Glomerular visceral epithelial cell (primary cell): ENCODE results near the gene FGFR3.
A peak's percentile ranks its signal among the peaks of the same experiment; 100 is the strongest.
"Not testable (repeated sequence)": the region's sequence is repeated elsewhere in the genome, so short reads cannot be mapped to it uniquely, and the experiment has no call there.

Source experiments
- DNase-seq: peaks from one replicate; pipeline ENCODE4 v3.0.0-alpha.2; 2016; ENCODE audit errors: extremely low spot score

FGFR3 gene

GRCh38 chr4:1842339-1842895 lies 49.3 kb downstream of the FGFR3 start:
- DNase-seq: no peak

DNA sequence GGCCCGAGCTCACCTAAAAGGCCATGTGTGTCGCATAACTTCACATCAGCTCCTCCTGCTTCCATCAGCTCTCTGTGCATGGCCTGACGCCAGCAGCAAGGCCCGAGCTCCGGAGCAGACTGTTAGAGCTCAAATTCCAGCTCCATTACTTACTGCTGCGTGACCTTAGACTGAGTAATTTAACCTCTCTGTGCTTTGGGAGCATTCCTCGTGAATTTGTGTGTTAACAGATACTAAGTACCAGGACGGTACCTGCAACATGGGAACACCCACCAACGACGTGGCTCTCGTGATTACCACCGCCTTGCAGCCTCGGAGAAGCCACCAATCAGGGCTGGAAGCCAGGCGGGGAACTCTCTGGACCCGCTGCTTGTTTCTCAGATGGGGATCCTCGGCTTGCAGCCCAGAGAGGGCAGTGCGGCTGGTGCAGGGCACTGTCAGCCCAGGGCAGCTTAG lies 49.9 kb downstream of the FGFR3 start:
- peak; percentile 72 for DNase-seq

- no peak for DNase-seq
Measured at GRCh38 chr4:1843852-1844251, 50.8 kb downstream of the FGFR3 start.

DNA sequence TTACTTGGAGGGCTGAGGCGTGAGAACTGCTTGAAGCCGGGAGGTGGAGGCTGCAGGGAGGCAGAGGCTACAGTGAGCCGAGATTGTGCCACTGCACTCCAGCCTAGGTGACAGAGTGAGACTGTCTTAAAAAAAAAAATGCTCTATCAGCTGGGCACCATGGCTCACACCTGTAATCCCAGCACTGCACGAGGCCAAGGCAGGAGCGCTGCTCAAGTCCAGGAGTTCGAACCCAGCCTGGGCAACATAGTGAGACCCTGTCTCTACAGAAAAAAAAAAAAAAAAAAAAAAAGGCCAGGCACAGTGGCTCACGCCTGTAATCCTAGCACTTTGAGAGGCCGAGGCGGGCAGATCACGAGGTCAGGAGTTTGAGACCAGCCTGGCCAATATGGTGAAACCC lies 51.5 kb downstream of the FGFR3 start:
- not testable (repeated sequence) for DNase-seq

GRCh38 chr4:1846580-1846979 lies 53.5 kb downstream of the FGFR3 start:
- no peak for DNase-seq

DNA sequence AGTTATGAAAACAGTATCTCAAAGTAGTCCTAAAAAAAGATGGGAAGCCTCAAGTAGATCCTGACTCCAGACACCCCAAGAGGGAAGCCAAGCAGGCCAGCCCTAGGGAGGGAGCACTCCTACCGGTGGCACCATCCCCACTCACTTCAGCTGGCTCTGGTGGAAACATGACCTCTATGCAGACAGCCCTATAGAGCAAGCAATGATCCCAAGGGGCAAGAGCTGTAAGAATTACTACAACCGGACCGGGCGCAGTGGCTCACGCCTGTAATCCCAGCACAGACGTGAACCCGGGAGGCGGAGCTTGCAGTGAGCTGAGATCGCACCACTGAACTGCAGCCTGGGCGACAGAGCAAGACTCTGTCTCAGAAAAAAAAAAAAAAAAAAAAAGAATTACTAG lies 57.2 kb downstream of the FGFR3 start:
- no peak for DNase-seq

- DNase-seq: no peak
Measured at GRCh38 chr4:1851160-1851559, 58.1 kb downstream of the FGFR3 start.

DNA sequence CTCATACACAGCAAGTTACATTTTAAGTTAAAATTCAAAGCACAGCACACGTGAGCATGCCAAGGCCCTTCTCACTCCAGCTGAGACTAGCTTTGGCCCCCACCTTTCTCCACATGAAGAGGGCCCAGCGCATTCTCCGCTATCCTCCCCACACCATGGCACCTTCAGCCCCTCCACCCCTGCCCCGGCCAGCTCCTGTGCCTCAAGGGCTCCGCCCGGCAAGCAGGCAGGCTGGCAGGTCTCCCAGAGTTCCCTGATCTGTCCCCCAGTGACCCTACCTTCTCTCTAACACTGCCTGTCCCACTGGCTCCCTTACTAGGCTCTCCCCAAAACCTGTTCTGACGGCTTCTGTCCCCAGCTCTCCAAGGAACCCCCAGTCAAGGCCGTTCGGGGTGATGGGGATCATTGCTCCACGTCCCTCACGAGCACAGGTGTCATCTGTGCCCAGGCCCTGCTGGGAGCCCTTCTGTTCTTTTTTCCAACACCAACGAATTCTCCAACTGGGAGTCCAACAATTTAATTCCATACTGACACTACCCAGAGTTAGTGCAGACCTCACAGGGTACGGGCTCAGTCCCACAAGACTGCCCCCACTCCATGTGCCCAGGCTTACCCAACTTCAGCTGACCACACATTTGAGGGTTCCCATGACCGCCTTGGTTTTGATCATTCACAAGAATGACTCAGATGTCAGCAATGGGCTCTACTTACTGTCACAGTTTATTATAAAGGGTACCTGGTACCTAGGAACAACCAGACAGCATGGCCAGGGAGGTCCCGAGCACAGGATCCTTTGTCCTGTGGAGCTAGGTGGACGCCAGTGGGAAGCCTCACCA lies 58.7 kb downstream of the FGFR3 start:
- DNase-seq: peak; percentile 55

- DNase-seq: no peak
Measured at GRCh38 chr4:1852904-1853623, 60.0 kb downstream of the FGFR3 start.

GRCh38 chr4:1854752-1855151 lies 61.7 kb downstream of the FGFR3 start:
- DNase-seq: no peak

- DNase-seq: peak; percentile 21
Measured at GRCh38 chr4:1855333-1856070, 62.4 kb downstream of the FGFR3 start.

GRCh38 chr4:1856071-1856942 lies 63.2 kb downstream of the FGFR3 start, which contains the start of gene LETM1:
LETM1 (minus strand) TSS chr4:1856156; CDS start chr4:1855950, 206 bp downstream.
- DNase-seq: peak; percentile 94

GRCh38 chr4:1856943-1857699 lies 64.0 kb downstream of the FGFR3 start:
- peak; percentile 53 for DNase-seq

DNA sequence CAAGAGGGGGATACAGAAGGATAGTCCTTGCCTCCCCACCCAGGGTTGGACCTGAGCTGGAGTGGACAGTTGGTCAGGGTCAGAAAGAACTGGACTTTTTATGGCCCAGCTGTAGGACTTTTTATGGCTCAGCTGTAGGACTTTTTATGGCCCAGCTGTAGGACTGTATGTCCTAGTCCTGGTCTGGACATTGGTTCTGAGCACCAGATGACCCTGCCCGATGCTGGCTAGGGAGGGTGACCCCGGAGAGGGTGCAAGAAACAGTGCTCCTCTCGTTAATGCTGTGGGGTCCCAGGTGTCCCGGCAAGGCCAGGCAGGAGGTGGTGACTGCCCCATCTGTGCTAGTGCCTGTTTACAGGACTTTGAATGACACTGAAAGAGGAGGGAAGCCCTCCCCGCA lies 64.8 kb downstream of the FGFR3 start:
- DNase-seq: no peak
